GM18526 (cell line): ENCODE measurements around the gene PGAM1.

Experiments used
- POLR2A ChIP-seq: IDR thresholded peaks from 3 replicates; pipeline ENCODE4 v1.6.1; 2011; ENCODE audit not compliant: insufficient read length; ENCODE audit errors: extremely low read depth

PGAM1 gene

GRCh38 chr10:97464226-97464625, 38.2 kb downstream of the PGAM1 start:
- TF ChIP-seq POLR2A = no peak

- TF ChIP-seq POLR2A = no peak
Measured at GRCh38 chr10:97465982-97466381, 40.0 kb downstream of the PGAM1 start.

- no peak for TF ChIP-seq POLR2A
Measured at GRCh38 chr10:97466755-97467154, 40.8 kb downstream of the PGAM1 start.

GRCh38 chr10:97468162-97468561, 42.2 kb downstream of the PGAM1 start:
- TF ChIP-seq POLR2A = no peak

GRCh38 chr10:97474918-97475317, 48.9 kb downstream of the PGAM1 start:
- TF ChIP-seq POLR2A = no peak

GRCh38 chr10:97475936-97476594, 50.1 kb downstream of the PGAM1 start:
- no peak for TF ChIP-seq POLR2A

GRCh38 chr10:97479939-97480338, 53.9 kb downstream of the PGAM1 start:
- no peak for TF ChIP-seq POLR2A

GRCh38 chr10:97481071-97481470, 55.1 kb downstream of the PGAM1 start:
- no peak for TF ChIP-seq POLR2A

- no peak for TF ChIP-seq POLR2A
Measured at GRCh38 chr10:97482381-97482780, 56.4 kb downstream of the PGAM1 start.
